ENCODE data around the gene CKMT2. TPM values are rescaled to one million over a fixed set of nuclear protein-coding genes. Genes with fewer than 3 reads are reported as not detected.

The CKMT2 gene
- total and polyA plus RNA-seq, 8 donors: 1.5 to 6.0 (median 4.8) TPM

DNA sequence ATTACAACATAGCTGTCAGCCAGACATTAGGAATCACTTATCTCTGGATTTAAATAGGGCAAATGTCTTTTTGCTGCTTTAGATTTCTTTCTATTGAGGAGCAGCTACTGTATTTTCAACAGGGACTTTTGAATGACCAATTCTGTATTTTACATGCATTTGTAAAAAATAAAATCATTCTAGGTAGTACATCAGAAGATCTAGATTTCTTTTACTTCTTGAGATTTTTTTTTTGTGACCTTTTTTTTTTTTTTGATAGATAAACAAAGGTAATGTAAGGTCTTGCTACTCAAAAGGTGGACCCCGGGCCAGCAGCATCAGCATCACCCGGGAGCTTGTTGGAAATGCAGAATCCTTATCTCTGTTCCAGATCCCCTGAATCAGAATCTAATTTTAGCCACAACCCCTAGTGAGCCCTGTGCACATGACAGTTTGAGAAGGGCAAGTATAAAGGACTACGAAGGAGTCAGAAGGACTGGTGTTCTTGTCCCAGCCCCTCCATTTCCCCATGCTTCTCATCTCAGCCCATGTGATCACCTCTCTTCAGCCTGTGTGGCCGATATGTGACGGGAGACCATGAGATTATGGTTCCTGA, 37.7 kb upstream of the CKMT2 start:
- H3K27me3 ChIP-seq: no peaks in the 10 kb centered on the region
- ATAC-seq (no peak), DNase-seq (no peak)
- no peak overlapping the region for H3K27ac ChIP-seq
- intact Hi-C loops (cut with DNase I): no loop called here
- H3K9me3 ChIP-seq: no peaks in the 10 kb centered on the region
- peaks cover 4 to 7% of the 10 kb centered on the region in 2 donors for H3K4me1 ChIP-seq
- TF ChIP-seq CTCF (IDR thresholded peaks at IDR 0.05): no peak
- H3K4me3 ChIP-seq: no peak overlapping the region
- H3K36me3 ChIP-seq: no peaks in the 10 kb centered on the region

GRCh38 chr5:81202655-81203054, 30.5 kb upstream of the CKMT2 start:
- DNase-seq: peak in 1 of 4 donors; percentile 19
- H3K27ac ChIP-seq: no peak overlapping the region
- no peaks in the 10 kb centered on the region for H3K36me3 ChIP-seq
- ATAC-seq: no peak
- H3K4me1 ChIP-seq: no peaks in the 10 kb centered on the region
- H3K27me3 ChIP-seq: no peaks in the 10 kb centered on the region
- no peaks in the 10 kb centered on the region for H3K9me3 ChIP-seq
- intact Hi-C loops (cut with DNase I): no loop called here
- no peak for TF ChIP-seq CTCF (IDR thresholded peaks at IDR 0.05)
- no peak overlapping the region for H3K4me3 ChIP-seq

DNA sequence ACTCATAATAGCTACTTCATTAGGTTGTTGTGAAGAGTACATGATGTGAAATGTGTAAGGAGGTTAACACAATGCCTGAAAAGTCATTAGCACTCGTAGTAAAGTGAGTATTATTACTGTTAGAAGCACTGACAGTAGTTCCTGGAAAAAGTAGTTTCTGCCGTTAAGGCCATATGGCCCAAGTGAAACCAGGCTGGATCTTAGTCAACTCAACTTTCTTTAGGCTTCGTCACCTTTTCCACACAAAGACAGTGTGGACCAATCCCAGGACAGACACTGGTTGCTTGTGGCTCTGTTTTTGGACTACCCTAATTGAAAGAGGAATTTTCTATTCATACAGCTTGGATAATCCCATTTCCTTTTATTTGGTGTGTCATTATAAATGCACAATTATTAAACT, 29.4 kb upstream of the CKMT2 start:
- ATAC-seq: no peak
- intact Hi-C loops (cut with DNase I): no loop called here
- TF ChIP-seq CTCF (IDR thresholded peaks at IDR 0.05): no peak
- Histone ChIP-seq H3K4me1 (no peaks in the 10 kb centered on the region), H3K27me3 (no peaks in the 10 kb centered on the region), H3K9me3 (no peaks in the 10 kb centered on the region), H3K36me3 (no peaks in the 10 kb centered on the region), H3K4me3 (no peak overlapping the region), H3K27ac (no peak overlapping the region)
- no peak for DNase-seq

DNA sequence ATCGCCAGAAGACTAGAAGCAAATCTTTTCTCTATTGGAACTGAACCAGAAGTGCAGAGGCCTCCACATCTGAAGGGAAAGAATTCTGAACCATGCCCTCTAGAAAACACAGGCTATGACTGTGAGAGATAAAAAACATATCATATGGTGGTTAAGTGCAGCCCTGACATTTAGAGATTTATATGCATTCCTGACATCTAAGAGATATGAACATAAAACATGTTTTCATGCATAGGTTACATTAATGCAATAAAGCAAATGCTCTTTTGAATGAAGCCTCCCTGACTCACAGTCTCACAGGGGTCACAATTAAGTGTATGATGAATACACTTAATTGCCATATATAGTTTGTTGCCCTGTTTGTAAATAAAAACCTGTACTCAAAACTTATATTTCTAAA, 28.9 kb upstream of the CKMT2 start:
- no peak for ATAC-seq
- no peaks in the 10 kb centered on the region for H3K27me3 ChIP-seq

GRCh38 chr5:81205058-81205457, 28.1 kb upstream of the CKMT2 start:
- no peak overlapping the region for H3K27ac ChIP-seq
- TF ChIP-seq CTCF (IDR thresholded peaks at IDR 0.05): no peak
- no peaks in the 10 kb centered on the region for H3K9me3 ChIP-seq
- no peaks in the 10 kb centered on the region for H3K36me3 ChIP-seq
- H3K27me3 ChIP-seq: no peaks in the 10 kb centered on the region
- DNase-seq: no peak
- no peak for ATAC-seq
- H3K4me1 ChIP-seq: no peaks in the 10 kb centered on the region
- intact Hi-C loops (cut with DNase I): no loop called here
- H3K4me3 ChIP-seq: no peak overlapping the region

More for the DNA sequence above, 28.9 kb upstream of the CKMT2 start:
- Histone ChIP-seq H3K36me3 (no peaks in the 10 kb centered on the region), H3K27ac (no peak overlapping the region), H3K4me3 (no peak overlapping the region), H3K4me1 (no peaks in the 10 kb centered on the region), H3K9me3 (no peaks in the 10 kb centered on the region)
- no peak for TF ChIP-seq CTCF (IDR thresholded peaks at IDR 0.05)
- intact Hi-C loops (cut with DNase I): no loop called here
- no peak for DNase-seq
